ENCODE data around the gene OSBPL9. TPM values are rescaled to one million over a fixed set of nuclear protein-coding genes. Genes with fewer than 3 reads are reported as not detected.
"Not testable (repeated sequence)": the region's sequence is repeated elsewhere in the genome, so short reads cannot be mapped to it uniquely, and the experiment has no call there.

Gene OSBPL9
- total RNA-seq, 1 donor from 2014 or later, result 75.2 TPM

GRCh38 chr1:51780927-51781326 lies 164.0 kb downstream of the OSBPL9 start:
- no peak for DNase-seq (ENCODE audit: low read depth, low spot score)

GRCh38 chr1:51784997-51785421 lies 168.1 kb downstream of the OSBPL9 start:
- DNase-seq (ENCODE audit: low read depth, low spot score), result no peak

- DNase-seq (ENCODE audit: low read depth, low spot score), result no peak
These were observed 172.0 kb downstream of the OSBPL9 start for GRCh38 chr1:51788938-51789337.

- no peak for DNase-seq (ENCODE audit: low read depth, low spot score)
These were observed 172.4 kb downstream of the OSBPL9 start for GRCh38 chr1:51789342-51789741.

GRCh38 chr1:51790385-51790784 lies 173.5 kb downstream of the OSBPL9 start:
- no peak for DNase-seq (ENCODE audit: low read depth, low spot score)

GRCh38 chr1:51791888-51792287 lies 175.0 kb downstream of the OSBPL9 start:
- DNase-seq (ENCODE audit: low read depth, low spot score), result no peak

GRCh38 chr1:51792864-51793263 lies 176.0 kb downstream of the OSBPL9 start:
- DNase-seq (ENCODE audit: low read depth, low spot score), result no peak

- no peak for DNase-seq (ENCODE audit: low read depth, low spot score)
These were observed 177.4 kb downstream of the OSBPL9 start for GRCh38 chr1:51794260-51794659.

- no peak for DNase-seq (ENCODE audit: low read depth, low spot score)
These were observed 178.0 kb downstream of the OSBPL9 start for GRCh38 chr1:51794868-51795267.

- no peak for DNase-seq (ENCODE audit: low read depth, low spot score)
These were observed 182.5 kb downstream of the OSBPL9 start for GRCh38 chr1:51799372-51799771.

- no peak for DNase-seq (ENCODE audit: low read depth, low spot score)
These were observed 197.6 kb downstream of the OSBPL9 start for GRCh38 chr1:51814513-51814912.

GRCh38 chr1:51818487-51818886 lies 201.6 kb downstream of the OSBPL9 start:
- no peak for DNase-seq (ENCODE audit: low read depth, low spot score)

GRCh38 chr1:51819021-51819420 lies 202.1 kb downstream of the OSBPL9 start:
- DNase-seq (ENCODE audit: low read depth, low spot score), result not testable (repeated sequence)

GRCh38 chr1:51819810-51820209 lies 202.9 kb downstream of the OSBPL9 start:
- DNase-seq (ENCODE audit: low read depth, low spot score), result no peak

GRCh38 chr1:51829058-51829457 lies 212.2 kb downstream of the OSBPL9 start:
- no peak for DNase-seq (ENCODE audit: low read depth, low spot score)

GRCh38 chr1:51833700-51834099 lies 216.8 kb downstream of the OSBPL9 start:
- DNase-seq (ENCODE audit: low read depth, low spot score), result no peak

GRCh38 chr1:51837243-51837642 lies 220.4 kb downstream of the OSBPL9 start:
- no peak for DNase-seq (ENCODE audit: low read depth, low spot score)

Other genes starting within 250 kb of the OSBPL9 start
- gene EPS15, start 97.8 kb upstream of the OSBPL9 start, total RNA-seq, result 38.0 and 40.5 TPM in 2 replicates